HFFc6 (cell line): Measurements from ENCODE around the gene RANBP1. TPM values are rescaled to one million over a fixed set of nuclear protein-coding genes. Genes with fewer than 3 reads are reported as not detected.
"Not testable (repeated sequence)": the region's sequence is repeated elsewhere in the genome, so short reads cannot be mapped to it uniquely, and the experiment has no call there.

Experiments used
- DNase-seq: peaks from one replicate; pipeline ENCODE4 v3.0.0-alpha.2; 2018
- H3K27ac Mint-ChIP-seq: 2 replicates; pipeline ENCODE4 v1.8.0; 2020; ENCODE audit warnings: mild to moderate bottlenecking, mixed read lengths
- H3K27me3 Mint-ChIP-seq: 2 replicates; pipeline ENCODE4 v1.8.0; 2021; ENCODE audit warnings: mild to moderate bottlenecking, moderate library complexity, mixed read lengths; ENCODE audit not compliant: insufficient read depth
- H3K36me3 Mint-ChIP-seq: 2 replicates; pipeline ENCODE4 v1.8.0; 2021; ENCODE audit warnings: low read depth, mixed read lengths
- H3K4me1 Mint-ChIP-seq: 2 replicates; pipeline ENCODE4 v1.8.0; 2020; ENCODE audit warnings: low read depth, mixed read lengths
- H3K4me3 Mint-ChIP-seq: 2 replicates; pipeline ENCODE4 v1.8.0; 2020; ENCODE audit warnings: mild to moderate bottlenecking, moderate library complexity, mixed read lengths
- H3K9me3 Mint-ChIP-seq: 2 replicates; pipeline ENCODE4 v1.8.0; 2020; ENCODE audit warnings: mild to moderate bottlenecking, mixed read lengths
- total RNA-seq, 6 experiments: library from RNA; stranded (reverse); fragmentation: NEBNext Ultra II Directional; extraction: Animal tissue kit (Norgen Biotek cat#: 25700); gene quantifications; 2 replicates in 1 of 6; 3 replicates in 5 of 6; pipeline ENCODE4 v1.2.3, GENCODE V29; 2021
- TF ChIP-seq, protein P1 (sequence below): fragments of 200-600 bp; sonication (generic); IDR thresholded peaks from 2 replicates; pipeline ENCODE4 v1.5.0; 2021; ENCODE audit warnings: antibody characterized with exemption, mild to moderate bottlenecking

The RANBP1 gene
- total RNA-seq, 6 experiments from 2014 or later: 177 to 231 (median 226) TPM

DNA sequence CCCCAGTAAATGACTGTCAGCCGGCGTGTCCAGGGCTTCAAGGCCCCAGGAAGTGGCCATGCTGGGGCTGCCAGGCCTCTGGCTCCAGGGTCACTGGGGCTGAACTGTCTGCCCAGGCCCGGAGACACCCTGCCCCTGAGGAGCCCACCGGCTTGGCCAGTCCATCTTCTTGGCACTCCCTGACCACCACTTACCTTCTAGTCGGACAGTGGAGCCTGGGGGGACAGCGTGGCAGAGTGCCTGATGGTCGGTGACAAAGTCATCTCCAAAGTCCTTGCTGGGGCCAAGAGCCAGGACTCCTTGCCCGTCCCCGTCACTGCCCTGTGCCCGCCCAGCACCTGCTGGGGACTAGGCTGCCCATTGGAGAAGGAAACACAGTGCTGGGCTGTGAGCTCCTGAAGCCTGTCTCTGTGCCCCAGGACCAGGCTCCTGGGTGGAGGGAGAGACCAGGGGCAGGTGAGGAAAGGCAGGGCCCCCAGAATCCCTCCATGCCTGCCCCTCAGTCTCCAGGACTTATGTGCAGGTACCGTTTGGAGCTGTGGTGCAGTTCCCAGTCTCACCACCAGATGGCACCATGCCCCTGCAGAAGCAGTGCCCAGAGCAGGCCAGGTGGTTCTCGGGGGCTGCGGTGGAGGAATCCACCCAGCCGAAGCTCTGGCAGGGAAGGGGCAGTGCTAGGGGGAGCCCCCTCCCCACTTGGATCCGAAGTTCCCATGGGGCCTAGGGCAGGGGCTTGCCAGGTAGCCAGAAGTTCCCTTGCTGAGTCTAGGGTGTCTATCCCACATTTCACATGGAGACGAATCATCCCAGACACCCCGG lies 40.9 kb downstream of the RANBP1 start:
- H3K4me3 Mint-ChIP-seq: no peak overlapping the region

DNA sequence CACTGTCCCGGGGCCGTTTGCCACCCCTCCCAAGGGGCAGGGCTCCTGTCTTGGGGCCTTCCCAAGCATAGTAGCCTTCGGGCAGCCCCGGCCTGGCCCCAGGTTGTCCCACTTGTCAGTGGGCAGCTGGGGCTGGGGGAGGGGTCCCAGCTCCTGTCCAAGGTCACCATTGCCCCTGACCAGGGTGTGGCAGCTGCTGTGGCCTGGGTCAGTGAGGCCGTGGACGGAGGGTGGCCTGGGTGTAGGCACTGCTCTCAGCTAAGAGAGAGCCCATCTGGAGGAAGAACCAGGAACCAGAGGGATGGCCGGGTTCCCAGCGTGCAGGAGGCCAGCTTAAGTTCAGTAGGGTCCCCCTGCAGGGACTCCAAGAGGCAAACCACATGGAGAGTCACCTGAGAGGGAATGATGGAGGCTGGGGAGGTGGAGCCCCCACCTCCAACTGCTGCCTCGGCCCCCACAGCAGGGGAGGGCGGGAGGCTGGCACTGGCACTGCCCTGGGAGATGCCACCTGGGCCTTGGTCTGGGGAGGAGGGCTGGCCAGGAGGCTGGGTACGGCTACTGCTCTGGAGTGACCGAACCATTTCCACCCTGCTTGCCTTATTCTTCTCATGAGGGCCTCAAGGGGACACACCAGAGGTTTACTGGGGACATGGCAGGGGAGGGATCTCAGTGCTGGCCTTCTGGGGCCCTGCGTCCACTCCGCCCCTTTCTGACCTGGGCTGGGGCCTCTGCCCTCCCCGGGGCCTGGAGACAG lies 41.7 kb downstream of the RANBP1 start:
- Mint-ChIP-seq H3K27me3 (peaks cover 13% of the 10 kb centered on the region), H3K27ac (no peak overlapping the region)
- TF ChIP-seq, protein P1, sequence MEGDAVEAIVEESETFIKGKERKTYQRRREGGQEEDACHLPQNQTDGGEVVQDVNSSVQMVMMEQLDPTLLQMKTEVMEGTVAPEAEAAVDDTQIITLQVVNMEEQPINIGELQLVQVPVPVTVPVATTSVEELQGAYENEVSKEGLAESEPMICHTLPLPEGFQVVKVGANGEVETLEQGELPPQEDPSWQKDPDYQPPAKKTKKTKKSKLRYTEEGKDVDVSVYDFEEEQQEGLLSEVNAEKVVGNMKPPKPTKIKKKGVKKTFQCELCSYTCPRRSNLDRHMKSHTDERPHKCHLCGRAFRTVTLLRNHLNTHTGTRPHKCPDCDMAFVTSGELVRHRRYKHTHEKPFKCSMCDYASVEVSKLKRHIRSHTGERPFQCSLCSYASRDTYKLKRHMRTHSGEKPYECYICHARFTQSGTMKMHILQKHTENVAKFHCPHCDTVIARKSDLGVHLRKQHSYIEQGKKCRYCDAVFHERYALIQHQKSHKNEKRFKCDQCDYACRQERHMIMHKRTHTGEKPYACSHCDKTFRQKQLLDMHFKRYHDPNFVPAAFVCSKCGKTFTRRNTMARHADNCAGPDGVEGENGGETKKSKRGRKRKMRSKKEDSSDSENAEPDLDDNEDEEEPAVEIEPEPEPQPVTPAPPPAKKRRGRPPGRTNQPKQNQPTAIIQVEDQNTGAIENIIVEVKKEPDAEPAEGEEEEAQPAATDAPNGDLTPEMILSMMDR: no peak

More for the DNA sequence above, 40.9 kb downstream of the RANBP1 start:
- H3K27ac Mint-ChIP-seq: no peak overlapping the region
- peaks cover 8% of the 10 kb centered on the region; the same call in 1 of the 2 replicates for H3K4me1 Mint-ChIP-seq
- H3K27me3 Mint-ChIP-seq: peaks cover 13% of the 10 kb centered on the region
- TF ChIP-seq, protein P1: peak; percentile 100
- DNase-seq: peak; percentile 29
- H3K9me3 Mint-ChIP-seq: no peaks in the 10 kb centered on the region
- H3K36me3 Mint-ChIP-seq: no peaks in the 10 kb centered on the region

DNA sequence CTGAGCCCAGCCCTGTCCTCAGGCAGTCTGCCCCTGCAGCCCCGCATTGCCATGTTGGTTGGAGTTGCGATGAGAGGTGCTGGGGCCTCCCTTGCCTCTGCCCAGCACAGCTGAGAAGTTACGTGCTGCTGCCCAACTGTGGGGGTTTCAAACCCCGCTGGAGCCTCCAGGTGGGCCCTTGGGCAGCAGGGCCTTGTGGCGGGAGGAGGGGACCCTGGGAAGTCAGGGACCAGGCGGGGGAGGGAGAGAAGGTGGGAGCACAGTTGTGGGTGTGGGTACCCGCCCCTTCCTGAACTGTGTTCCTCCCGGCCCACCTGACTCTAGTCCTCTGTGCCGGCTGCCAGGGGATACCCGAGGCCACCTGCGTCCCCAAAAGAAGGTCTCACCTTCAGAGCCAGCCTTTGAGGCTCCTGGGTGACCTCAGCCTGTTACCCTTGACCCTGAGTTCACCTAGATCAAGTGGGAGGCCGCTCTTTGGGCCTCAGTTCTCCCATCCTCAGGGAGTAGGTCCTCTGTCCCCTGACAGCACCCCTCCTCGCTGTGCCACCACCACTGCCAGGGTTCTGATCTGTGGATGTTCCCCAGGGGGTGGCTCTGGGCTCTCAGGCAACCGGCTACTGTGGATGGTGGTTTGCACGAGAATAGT lies 42.6 kb downstream of the RANBP1 start:
- TF ChIP-seq, protein P1: no peak
- H3K9me3 Mint-ChIP-seq: no peaks in the 10 kb centered on the region
- DNase-seq: no peak
- H3K4me3 Mint-ChIP-seq: no peak overlapping the region
- peaks cover 13% of the 10 kb centered on the region for H3K27me3 Mint-ChIP-seq
- H3K4me1 Mint-ChIP-seq: peaks cover 6% of the 10 kb centered on the region; the same call in 1 of the 2 replicates
- no peak overlapping the region for H3K27ac Mint-ChIP-seq
- no peaks in the 10 kb centered on the region for H3K36me3 Mint-ChIP-seq

More for the DNA sequence above, 41.7 kb downstream of the RANBP1 start:
- H3K4me3 Mint-ChIP-seq: no peak overlapping the region
- no peaks in the 10 kb centered on the region for H3K36me3 Mint-ChIP-seq
- no peaks in the 10 kb centered on the region for H3K9me3 Mint-ChIP-seq
- DNase-seq: no peak
- H3K4me1 Mint-ChIP-seq: peaks cover 8% of the 10 kb centered on the region; the same call in 1 of the 2 replicates

DNA sequence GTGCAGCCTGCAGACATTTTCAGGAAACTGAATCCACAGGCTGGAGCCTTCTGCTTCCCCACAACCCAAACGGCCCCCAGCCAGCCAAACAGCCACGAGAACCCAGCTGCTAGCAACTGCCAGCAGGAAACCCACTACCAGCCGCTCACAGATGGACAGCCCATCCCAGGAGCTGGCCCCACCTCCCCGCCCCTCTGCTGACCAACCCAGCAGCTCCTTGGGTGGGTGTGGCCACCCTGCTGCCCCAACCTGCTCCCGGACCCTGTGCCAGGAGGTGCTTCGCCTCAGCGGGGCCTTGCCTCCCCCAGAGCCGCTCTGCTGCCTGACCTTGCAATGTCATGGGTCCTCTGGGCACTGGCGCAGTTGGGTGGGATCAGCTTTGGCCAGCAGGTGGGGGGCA lies 43.2 kb downstream of the RANBP1 start:
- TF ChIP-seq, protein P1: no peak
- Mint-ChIP-seq H3K4me1 (peaks cover under 1% of the 10 kb centered on the region; the same call in 1 of the 2 replicates), H3K9me3 (no peaks in the 10 kb centered on the region), H3K27ac (no peak overlapping the region), H3K4me3 (no peak overlapping the region), H3K27me3 (peaks cover 13% of the 10 kb centered on the region), H3K36me3 (no peaks in the 10 kb centered on the region)
- DNase-seq: no peak

DNA sequence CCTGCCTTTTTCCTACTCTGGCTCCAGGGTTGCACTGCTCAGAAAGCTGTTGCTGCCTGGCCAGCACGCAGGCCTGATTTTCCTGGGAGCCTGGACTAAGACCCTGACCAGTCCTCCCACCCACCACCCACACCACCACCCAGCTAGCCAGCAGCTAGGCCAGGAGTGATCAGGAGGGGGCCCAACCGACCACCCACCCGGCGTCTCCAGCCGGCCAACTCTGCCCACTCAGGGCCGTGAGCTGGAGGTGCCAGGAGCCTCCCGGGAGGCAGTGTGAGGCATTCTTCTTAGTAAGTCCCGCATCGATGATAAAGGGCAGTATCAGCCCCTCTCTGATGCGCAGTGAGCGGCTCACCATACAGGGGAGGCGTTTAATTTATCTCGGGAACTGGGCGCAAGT lies 43.6 kb downstream of the RANBP1 start:
- H3K27me3 Mint-ChIP-seq: peaks cover 13% of the 10 kb centered on the region
- not testable (repeated sequence) for H3K4me1 Mint-ChIP-seq, H3K9me3 Mint-ChIP-seq, H3K36me3 Mint-ChIP-seq, H3K4me3 Mint-ChIP-seq, H3K27ac Mint-ChIP-seq, DNase-seq
